Liver (tissue), 9 donors: ENCODE results near the gene CIAPIN1. TPM values are rescaled to one million over a fixed set of nuclear protein-coding genes. Genes with fewer than 3 reads are reported as not detected.
"Not testable (repeated sequence)": the region's sequence is repeated elsewhere in the genome, so short reads cannot be mapped to it uniquely, and the experiment has no call there.

Experiments used
- DNase-seq: peaks from one replicate; pipeline ENCODE4 v3.0.0-alpha.2; 2017; ENCODE audit warnings: low spot score
- H3K27ac ChIP-seq, 2 donors: one replicate each; pipeline ENCODE4 v1.7.0; 2013; ENCODE audit warnings: inconsistent platforms in 2 of 2, low read length in 2 of 2, control low read depth in 1 of 2, low read depth in 1 of 2, mild to moderate bottlenecking in 1 of 2
- H3K27me3 ChIP-seq, 4 donors: one replicate each; pipeline versions ENCODE4 v1.6.1 to v1.7.0; 2013; ENCODE audit warnings: low read length in 3 of 4, inconsistent platforms in 1 of 4, mild to moderate bottlenecking in 1 of 4, moderate library complexity in 1 of 4; ENCODE audit not compliant: control insufficient read depth in 4 of 4, insufficient read depth in 4 of 4
- H3K36me3 ChIP-seq, 4 donors: one replicate each; pipeline versions ENCODE4 v1.6.1 to v1.7.0; 2013; ENCODE audit warnings: low read length in 3 of 4, mild to moderate bottlenecking in 3 of 4, low read depth in 1 of 4, moderate library complexity in 1 of 4; ENCODE audit not compliant: control insufficient read depth in 4 of 4, insufficient read depth in 3 of 4
- H3K4me1 ChIP-seq, 4 donors: one replicate each; pipeline versions ENCODE4 v1.6.1 to v1.7.0; 2013; ENCODE audit warnings: low read length in 3 of 4, mild to moderate bottlenecking in 3 of 4, moderate library complexity in 1 of 4; ENCODE audit not compliant: control insufficient read depth in 4 of 4, insufficient read depth in 4 of 4
- H3K4me3 ChIP-seq, 3 donors: one replicate each; pipeline versions ENCODE4 v1.6.1 to v1.7.0; 2013; ENCODE audit warnings: low read length in 3 of 3, control low read depth in 1 of 3, low read depth in 1 of 3, mild to moderate bottlenecking in 1 of 3
- H3K9ac ChIP-seq, 2 donors: one replicate each; pipeline ENCODE4 v1.7.0; 2013; ENCODE audit warnings: low read length in 2 of 2, mild to moderate bottlenecking in 2 of 2, moderate library complexity in 2 of 2, control low read depth in 1 of 2, low read depth in 1 of 2
- H3K9me3 ChIP-seq, 4 donors: one replicate each; pipeline versions ENCODE4 v1.6.1 to v1.7.0; 2013; ENCODE audit warnings: low read length in 3 of 4; ENCODE audit not compliant: control insufficient read depth in 4 of 4
- FOXA2 ChIP-seq: IDR thresholded peaks from 2 replicates; pipeline ENCODE4 v1.6.1; 2016; ENCODE audit warnings: antibody characterized with exemption
- GABPA ChIP-seq, 2 donors: IDR thresholded peaks in 1 of 2; conservative IDR thresholded peaks in 1 of 2; 2 replicates each; pipeline ENCODE4 v1.6.1; 2016; ENCODE audit warnings: antibody characterized with exemption in 2 of 2, mild to moderate bottlenecking in 1 of 2, moderate library complexity in 1 of 2
- HNF4G ChIP-seq: IDR thresholded peaks from 2 replicates; pipeline ENCODE4 v1.6.1; 2016; ENCODE audit warnings: antibody characterized with exemption
- NR2F2 ChIP-seq: IDR thresholded peaks from 2 replicates; pipeline ENCODE4 v1.6.1; 2016; ENCODE audit warnings: antibody characterized with exemption
- RAD21 ChIP-seq, 2 donors: IDR thresholded peaks; 2 replicates each; pipeline ENCODE4 v1.6.1; 2016; ENCODE audit warnings: antibody characterized with exemption in 2 of 2, mild to moderate bottlenecking in 2 of 2
- RXRA ChIP-seq, 2 donors: IDR thresholded peaks; 2 replicates each; pipeline ENCODE4 v1.6.1; 2017 to 2018; ENCODE audit warnings: antibody characterized with exemption in 2 of 2, mild to moderate bottlenecking in 1 of 2
- SP1 ChIP-seq: IDR thresholded peaks from 2 replicates; pipeline ENCODE4 v1.6.1; 2018; ENCODE audit warnings: antibody characterized with exemption, mild to moderate bottlenecking
- TAF1 ChIP-seq: conservative IDR thresholded peaks from 2 replicates; pipeline ENCODE4 v1.6.1; 2016; ENCODE audit warnings: antibody characterized with exemption, mild to moderate bottlenecking
- YY1 ChIP-seq: IDR thresholded peaks from 2 replicates; pipeline ENCODE4 v1.6.1; 2016; ENCODE audit warnings: antibody characterized with exemption, mild to moderate bottlenecking
- WGBS: extraction: QIAGEN DNeasy Blood & Tissue Kit; methylation state at CpG from one replicate; pipeline ENCODE4 v1.1.7; 2013; 5-methylcytosine and 5-hydroxymethylcytosine counted together
- polyA plus RNA-seq, 2 donors: library from polyadenylated mRNA; stranded (reverse) in 1 of 2; unstranded in 1 of 2; fragments of 200-250 nt in 1 of 2; fragments of >200 nt in 1 of 2; fragmentation: Nextera tagmentation in 1 of 2; extraction: Ambion mirVana in 1 of 2; gene quantifications; one replicate each; pipeline versions ENCODE4 v1.2.1 to v1.2.3, GENCODE V29; 2013 to 2015
- total RNA-seq, 2 donors: library from RNA; depleted of rRNA; stranded (reverse); fragments of >200 nt; gene quantifications; one replicate each; pipeline ENCODE4 v1.2.3, GENCODE V29; 2014
- TF ChIP-seq, protein P1 (sequence below): IDR thresholded peaks from 2 replicates; pipeline ENCODE4 v1.6.1; 2016; ENCODE audit warnings: antibody characterized with exemption, mild to moderate bottlenecking
- TF ChIP-seq, protein P2 (sequence below): IDR thresholded peaks from 2 replicates; pipeline ENCODE4 v1.6.1; 2016; ENCODE audit warnings: antibody characterized with exemption
- TF ChIP-seq, protein P3 (sequence below): IDR thresholded peaks from 2 replicates; pipeline ENCODE4 v1.6.1; 2016; ENCODE audit warnings: antibody characterized with exemption
- TF ChIP-seq, protein P4 (sequence below): fragments of 150-350 bp; IDR thresholded peaks from 2 replicates; pipeline ENCODE4 v1.5.1; 2017; ENCODE audit warnings: improper control_type of control experiment, low read depth, low read length; ENCODE audit not compliant: missing input control
- donor health status: healthy.
- donor health status: healthy.
- donor health status: healthy.
- donor health status: healthy.
- donor health status: healthy.

CIAPIN1 gene
- total and polyA plus RNA-seq, 4 donors, result 19.5 to 32.7 (median 23.4) TPM

DNA sequence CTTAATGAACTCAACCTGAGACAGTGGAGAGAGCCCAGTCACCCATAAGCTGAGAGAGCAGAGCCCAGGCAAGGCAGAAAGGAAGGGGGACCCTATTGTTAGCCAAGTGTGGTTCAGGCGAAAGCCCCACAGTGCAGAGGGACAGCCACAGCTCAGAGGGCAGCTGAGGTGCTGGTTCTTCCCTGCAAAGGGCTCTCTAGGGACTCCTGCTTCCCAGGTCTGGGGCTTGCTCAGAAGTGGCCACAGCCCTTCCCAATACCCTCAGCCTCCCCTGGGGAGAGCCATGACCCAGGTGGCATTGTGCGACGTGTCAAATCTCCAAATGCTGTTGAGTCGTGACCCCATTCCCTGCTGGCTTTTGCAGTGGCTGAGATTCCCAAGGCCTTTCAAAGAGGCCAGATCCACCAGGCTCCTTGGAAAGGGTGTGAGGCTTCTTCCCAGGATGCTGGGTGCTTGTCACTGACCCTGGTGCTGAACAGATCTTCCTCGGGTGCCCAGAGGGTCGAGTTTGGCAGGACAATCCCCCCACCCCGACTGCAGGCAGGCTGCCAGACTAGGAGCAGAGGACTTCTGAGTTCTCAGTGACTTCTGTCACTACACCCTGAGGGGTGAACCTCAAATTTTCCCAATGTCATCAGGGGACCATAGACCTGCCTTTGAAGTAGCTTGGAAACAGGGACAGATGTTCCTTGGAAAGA is 45.1 kb downstream of the CIAPIN1 start:
- WGBS, result 62% methylated on average over 7 of the region's 7 CpGs
- no peaks in the 10 kb centered on the region for H3K36me3 ChIP-seq
- DNase-seq, result no peak
- no peak overlapping the region for H3K27ac ChIP-seq
- H3K4me1 ChIP-seq, result no peaks in the 10 kb centered on the region
- H3K4me3 ChIP-seq, result no peak overlapping the region
- H3K9me3 ChIP-seq, result no peaks in the 10 kb centered on the region
- no peak overlapping the region for H3K9ac ChIP-seq
- TF ChIP-seq FOXA2 (no peak), RXRA (IDR thresholded peaks at IDR 0.05) (no peak)
- no peaks in the 10 kb centered on the region for H3K27me3 ChIP-seq

DNA sequence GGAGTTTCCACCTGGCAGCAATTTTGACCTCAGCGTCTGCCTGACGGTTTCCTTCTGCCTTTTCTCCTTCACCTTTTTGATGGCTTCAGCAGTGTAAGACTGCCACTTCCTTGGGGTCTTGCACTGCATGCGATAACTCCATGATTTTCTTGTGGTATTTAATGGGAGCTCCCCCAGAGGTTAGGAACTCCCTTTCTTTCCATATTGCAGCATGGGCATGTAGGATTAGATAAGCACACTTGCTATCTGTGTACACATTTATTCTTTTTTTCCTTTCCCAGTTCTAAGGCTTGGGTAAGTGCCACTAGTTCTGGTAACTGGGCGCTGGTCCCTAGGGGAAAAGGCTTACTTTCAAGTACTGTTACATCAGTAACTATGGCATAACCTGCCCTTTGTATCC is 49.7 kb downstream of the CIAPIN1 start:
- not testable (repeated sequence) for H3K27ac ChIP-seq, H3K4me1 ChIP-seq, H3K9ac ChIP-seq, H3K9me3 ChIP-seq, DNase-seq, H3K27me3 ChIP-seq, H3K36me3 ChIP-seq, H3K4me3 ChIP-seq
- 98% methylated on average over 4 of the region's 4 CpGs for WGBS

DNA sequence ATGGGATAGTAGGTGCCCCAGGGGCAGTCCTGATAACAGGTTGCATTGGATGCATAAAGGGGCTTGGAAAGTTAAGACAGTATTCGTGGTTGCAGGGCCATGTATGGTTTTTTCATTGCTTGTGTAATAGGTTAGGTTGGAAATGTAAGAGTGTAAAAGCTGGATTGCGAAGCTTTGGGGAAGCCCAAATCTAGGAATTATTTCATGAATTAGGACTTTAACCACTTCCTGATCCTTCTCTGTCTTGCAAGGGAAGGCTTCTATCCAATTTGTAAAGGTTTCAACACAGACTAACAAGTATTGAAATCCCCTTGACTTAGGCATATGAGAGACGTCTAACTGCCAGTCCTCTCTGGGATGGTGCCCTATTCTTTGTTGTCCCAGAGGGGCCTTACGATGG is 50.4 kb downstream of the CIAPIN1 start:
- 88% methylated on average over 4 of the region's 4 CpGs for WGBS
- Histone ChIP-seq H3K4me1 (no peaks in the 10 kb centered on the region), H3K36me3 (no peaks in the 10 kb centered on the region), H3K9ac (no peak overlapping the region), H3K27me3 (no peaks in the 10 kb centered on the region), H3K4me3 (no peak overlapping the region), H3K9me3 (no peaks in the 10 kb centered on the region), H3K27ac (no peak overlapping the region)
- TF ChIP-seq YY1 (no peak), RXRA (IDR thresholded peaks at IDR 0.05) (no peak), GABPA (IDR thresholded peaks at IDR 0.05 in 1 of 2, conservative IDR thresholded peaks at IDR 0.05 in 1 of 2) (no peak), NR2F2 (no peak)
- DNase-seq, result no peak

DNA sequence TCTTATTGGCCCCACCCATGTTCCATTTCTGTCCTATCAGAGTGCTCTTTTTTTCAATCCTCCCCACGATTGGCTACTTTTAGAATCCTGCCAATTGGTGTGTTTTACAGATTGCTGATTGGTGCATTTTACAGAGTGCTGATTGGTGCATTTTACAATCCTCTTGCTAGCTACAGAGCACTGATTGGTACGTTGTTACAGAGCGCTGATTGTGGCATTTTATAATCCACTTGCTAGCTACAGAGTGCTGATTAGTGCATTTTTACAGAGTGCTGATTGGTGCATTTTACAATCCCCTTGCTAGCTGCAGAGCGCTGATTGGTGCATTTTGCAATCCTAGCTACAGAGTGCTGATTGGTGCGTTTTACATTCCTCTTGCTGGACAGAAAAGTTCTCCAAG is 52.2 kb downstream of the CIAPIN1 start:
- no peak overlapping the region for H3K4me3 ChIP-seq
- no peak overlapping the region for H3K9ac ChIP-seq
- no peaks in the 10 kb centered on the region for H3K27me3 ChIP-seq
- no peaks in the 10 kb centered on the region for H3K4me1 ChIP-seq
- DNase-seq, result no peak
- no peaks in the 10 kb centered on the region for H3K36me3 ChIP-seq
- H3K9me3 ChIP-seq, result no peaks in the 10 kb centered on the region
- no peak overlapping the region for H3K27ac ChIP-seq
- WGBS, result 90% methylated on average over 5 of the region's 5 CpGs
- no peak for TF ChIP-seq HNF4G
- no peak for TF ChIP-seq TAF1

DNA sequence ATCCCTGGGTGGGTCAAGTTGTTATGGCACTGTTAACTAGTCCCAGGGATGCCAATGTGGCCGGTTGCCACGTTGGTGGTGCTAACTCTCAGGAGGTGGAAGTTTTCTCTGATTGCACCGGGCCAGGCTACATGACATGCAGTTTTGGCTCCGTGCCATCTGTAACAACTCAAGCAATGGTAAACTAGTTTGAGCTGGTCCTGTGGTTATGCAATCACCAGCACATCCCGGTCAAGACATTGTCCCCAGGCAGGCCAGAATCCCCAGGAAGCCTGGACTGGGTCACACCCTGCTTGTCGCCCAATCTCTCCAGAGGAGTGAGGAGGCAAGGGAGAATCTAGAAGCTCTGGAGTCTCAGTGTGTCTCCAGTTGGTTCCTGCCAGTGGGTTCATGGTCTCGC is 52.7 kb downstream of the CIAPIN1 start:
- 57% methylated on average over 7 of the region's 7 CpGs for WGBS
- no peaks in the 10 kb centered on the region for H3K4me1 ChIP-seq
- H3K27me3 ChIP-seq, result no peaks in the 10 kb centered on the region
- DNase-seq, result no peak
- H3K36me3 ChIP-seq, result no peaks in the 10 kb centered on the region
- no peak overlapping the region for H3K27ac ChIP-seq
- H3K9ac ChIP-seq, result no peak overlapping the region
- H3K4me3 ChIP-seq, result no peak overlapping the region
- no peaks in the 10 kb centered on the region for H3K9me3 ChIP-seq
- TF ChIP-seq GABPA (IDR thresholded peaks at IDR 0.05 in 1 of 2, conservative IDR thresholded peaks at IDR 0.05 in 1 of 2) (no peak), RAD21 (IDR thresholded peaks at IDR 0.05) (no peak), TAF1 (no peak), SP1 (no peak), FOXA2 (no peak), YY1 (no peak)
- TF ChIP-seq, protein P1, sequence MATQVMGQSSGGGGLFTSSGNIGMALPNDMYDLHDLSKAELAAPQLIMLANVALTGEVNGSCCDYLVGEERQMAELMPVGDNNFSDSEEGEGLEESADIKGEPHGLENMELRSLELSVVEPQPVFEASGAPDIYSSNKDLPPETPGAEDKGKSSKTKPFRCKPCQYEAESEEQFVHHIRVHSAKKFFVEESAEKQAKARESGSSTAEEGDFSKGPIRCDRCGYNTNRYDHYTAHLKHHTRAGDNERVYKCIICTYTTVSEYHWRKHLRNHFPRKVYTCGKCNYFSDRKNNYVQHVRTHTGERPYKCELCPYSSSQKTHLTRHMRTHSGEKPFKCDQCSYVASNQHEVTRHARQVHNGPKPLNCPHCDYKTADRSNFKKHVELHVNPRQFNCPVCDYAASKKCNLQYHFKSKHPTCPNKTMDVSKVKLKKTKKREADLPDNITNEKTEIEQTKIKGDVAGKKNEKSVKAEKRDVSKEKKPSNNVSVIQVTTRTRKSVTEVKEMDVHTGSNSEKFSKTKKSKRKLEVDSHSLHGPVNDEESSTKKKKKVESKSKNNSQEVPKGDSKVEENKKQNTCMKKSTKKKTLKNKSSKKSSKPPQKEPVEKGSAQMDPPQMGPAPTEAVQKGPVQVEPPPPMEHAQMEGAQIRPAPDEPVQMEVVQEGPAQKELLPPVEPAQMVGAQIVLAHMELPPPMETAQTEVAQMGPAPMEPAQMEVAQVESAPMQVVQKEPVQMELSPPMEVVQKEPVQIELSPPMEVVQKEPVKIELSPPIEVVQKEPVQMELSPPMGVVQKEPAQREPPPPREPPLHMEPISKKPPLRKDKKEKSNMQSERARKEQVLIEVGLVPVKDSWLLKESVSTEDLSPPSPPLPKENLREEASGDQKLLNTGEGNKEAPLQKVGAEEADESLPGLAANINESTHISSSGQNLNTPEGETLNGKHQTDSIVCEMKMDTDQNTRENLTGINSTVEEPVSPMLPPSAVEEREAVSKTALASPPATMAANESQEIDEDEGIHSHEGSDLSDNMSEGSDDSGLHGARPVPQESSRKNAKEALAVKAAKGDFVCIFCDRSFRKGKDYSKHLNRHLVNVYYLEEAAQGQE, result no peak
- TF ChIP-seq, protein P2, sequence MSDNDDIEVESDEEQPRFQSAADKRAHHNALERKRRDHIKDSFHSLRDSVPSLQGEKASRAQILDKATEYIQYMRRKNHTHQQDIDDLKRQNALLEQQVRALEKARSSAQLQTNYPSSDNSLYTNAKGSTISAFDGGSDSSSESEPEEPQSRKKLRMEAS, result no peak
- TF ChIP-seq, protein P3, sequence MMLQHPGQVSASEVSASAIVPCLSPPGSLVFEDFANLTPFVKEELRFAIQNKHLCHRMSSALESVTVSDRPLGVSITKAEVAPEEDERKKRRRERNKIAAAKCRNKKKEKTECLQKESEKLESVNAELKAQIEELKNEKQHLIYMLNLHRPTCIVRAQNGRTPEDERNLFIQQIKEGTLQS, result no peak
- TF ChIP-seq, protein P4, sequence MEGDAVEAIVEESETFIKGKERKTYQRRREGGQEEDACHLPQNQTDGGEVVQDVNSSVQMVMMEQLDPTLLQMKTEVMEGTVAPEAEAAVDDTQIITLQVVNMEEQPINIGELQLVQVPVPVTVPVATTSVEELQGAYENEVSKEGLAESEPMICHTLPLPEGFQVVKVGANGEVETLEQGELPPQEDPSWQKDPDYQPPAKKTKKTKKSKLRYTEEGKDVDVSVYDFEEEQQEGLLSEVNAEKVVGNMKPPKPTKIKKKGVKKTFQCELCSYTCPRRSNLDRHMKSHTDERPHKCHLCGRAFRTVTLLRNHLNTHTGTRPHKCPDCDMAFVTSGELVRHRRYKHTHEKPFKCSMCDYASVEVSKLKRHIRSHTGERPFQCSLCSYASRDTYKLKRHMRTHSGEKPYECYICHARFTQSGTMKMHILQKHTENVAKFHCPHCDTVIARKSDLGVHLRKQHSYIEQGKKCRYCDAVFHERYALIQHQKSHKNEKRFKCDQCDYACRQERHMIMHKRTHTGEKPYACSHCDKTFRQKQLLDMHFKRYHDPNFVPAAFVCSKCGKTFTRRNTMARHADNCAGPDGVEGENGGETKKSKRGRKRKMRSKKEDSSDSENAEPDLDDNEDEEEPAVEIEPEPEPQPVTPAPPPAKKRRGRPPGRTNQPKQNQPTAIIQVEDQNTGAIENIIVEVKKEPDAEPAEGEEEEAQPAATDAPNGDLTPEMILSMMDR, result no peak
